Measurements from ENCODE around the gene SSTR3.

SSTR3 gene

GRCh38 chr22:37197451-37198257, 14.6 kb downstream of the SSTR3 start:
- FAIRE-seq, result peak; percentile 86

GRCh38 chr22:37196539-37197450, 15.5 kb downstream of the SSTR3 start:
- FAIRE-seq (no peak), DNase-seq (ENCODE audit: low spot score) (peak; percentile 41)

More at GRCh38 chr22:37197451-37198257, 14.6 kb downstream of the SSTR3 start:
- peak; percentile 90 for DNase-seq (ENCODE audit: low spot score)

DNA sequence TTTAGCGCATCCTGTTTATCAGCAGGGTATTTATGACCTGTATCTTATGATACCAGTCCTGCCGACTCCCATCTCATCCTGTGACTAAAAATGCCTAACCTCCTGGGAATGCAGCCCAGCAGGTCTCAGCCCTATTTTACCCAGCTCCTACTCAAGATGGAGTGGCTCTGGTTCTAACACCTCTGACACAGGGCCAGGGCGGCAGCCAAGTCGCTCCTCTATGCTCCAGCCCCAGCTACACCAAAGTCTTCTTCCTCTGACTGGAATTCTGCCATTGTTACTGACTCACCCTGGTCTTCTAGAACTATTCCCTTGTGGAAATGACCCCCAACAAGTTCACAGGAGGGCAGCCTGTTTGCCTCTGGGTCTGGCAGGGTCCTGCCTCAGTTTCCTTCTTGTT, 16.4 kb downstream of the SSTR3 start:
- no peak for FAIRE-seq
- DNase-seq (ENCODE audit: low spot score), result no peak

DNA sequence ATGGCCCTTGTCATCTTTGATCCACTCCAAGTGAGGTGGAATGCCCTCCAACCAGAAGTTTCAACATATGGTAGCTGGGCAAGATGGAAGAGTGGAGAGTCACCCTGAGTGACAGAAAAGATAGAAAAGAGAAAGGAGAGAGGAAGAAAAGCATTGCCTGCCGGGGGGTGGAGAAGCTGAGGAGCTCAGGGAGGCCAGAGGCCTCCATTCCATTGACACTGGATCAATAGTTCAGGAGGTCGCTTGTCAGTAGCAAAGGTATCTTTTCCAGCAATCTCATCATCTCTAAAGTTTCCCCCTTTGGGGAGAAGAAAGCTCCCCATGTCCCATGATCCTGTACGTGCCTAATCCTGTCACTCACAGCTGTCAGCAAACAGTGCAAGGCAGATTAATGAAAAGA, 17.5 kb downstream of the SSTR3 start:
- FAIRE-seq (no peak), DNase-seq (ENCODE audit: low spot score) (no peak)

DNA sequence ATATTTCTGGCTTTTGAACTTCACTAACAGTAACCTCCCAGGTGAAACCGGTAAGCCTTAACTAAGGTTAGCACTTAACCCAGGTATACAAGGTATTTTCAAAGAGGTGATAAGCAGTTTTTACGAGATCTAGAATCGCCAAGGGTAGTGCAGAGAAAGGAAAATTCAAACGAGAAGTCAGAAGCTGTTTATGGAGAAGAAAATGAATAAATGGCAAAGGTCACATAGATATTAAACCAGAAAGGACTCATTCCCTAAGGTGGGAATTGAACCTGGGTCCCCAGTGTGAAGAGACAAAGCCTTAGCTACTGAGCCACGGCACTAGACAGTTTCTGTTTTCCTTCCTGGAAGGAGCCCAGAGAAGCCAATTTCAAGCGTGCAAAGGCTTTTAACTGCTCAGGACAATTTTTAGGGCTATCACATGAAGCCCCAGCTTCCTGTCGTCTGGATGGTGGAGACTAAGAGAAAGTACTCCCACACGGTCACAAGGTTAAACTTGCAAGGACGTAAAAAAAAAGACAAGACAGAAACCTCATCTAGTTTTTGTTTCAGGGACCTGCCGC, 18.6 kb downstream of the SSTR3 start:
- DNase-seq (ENCODE audit: low spot score) (peak; percentile 39), FAIRE-seq (no peak)

DNA sequence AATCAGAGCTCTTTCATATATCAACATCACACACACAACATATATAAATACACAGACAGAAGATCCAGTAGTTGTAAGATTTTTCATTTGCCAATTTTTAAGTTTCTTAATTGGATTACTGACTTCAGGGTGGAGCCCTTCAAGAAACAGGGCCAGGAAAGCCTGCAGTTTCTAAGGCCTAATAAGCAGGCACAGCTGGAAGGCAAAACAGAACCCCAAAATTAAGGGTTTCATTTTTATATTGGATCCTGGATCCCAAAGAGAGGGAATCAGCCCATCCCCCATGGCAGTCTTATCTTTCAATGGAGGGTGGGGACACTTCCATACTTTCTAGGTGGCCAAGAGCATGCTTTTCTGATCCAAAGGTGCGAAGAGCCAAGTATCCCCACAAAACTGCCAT, 19.5 kb downstream of the SSTR3 start:
- no peak for FAIRE-seq
- no peak for DNase-seq (ENCODE audit: low spot score)

DNA sequence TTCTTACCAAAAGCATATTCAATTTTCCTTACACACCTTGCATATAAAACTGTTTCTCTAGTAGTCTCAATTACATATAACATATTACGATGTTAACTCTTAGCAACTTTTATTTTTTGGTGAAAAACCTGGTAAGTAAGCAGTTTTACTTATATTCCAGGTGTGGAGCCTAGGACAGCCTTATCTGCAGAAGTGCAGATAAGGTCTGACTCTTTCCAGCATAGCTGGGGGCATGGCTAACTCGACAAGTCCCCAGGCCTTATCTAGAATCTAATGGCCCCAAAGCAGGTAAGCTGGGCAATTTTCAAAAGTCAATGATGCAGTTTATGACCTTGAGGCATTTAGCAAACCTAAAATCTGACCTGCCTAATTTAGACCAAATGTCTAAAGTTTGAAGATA, 20.1 kb downstream of the SSTR3 start:
- no peak for FAIRE-seq

DNA sequence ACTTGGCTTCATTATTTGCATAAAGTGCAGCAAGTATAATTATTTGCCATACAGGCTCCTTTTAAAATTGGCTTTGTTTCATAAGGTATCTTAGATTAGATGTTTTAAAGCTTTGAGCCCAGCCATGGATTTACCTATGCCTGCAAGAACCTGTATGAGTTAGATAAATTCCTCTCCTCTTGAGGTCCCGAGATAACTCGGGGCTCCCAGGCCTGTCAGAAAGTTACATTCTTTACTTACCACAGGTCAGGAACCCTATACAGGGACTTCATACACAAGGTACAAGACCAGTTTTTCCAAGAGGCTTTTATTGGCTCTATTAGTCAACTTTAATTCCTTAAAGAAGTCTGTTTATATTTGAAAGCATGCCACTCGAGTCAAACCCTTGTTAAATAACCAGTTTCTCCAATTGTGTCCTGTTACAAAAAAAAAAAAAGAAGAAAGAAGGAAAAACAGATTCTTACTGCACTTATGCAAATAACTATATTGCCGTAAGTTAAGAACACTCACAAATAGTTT, 22.0 kb downstream of the SSTR3 start:
- FAIRE-seq (no peak), DNase-seq (ENCODE audit: low spot score) (no peak)

More for the DNA sequence above, 20.1 kb downstream of the SSTR3 start:
- no peak for DNase-seq (ENCODE audit: low spot score)

- no peak for FAIRE-seq
- DNase-seq (ENCODE audit: low spot score), result no peak
These were observed 23.3 kb downstream of the SSTR3 start for GRCh38 chr22:37188901-37189466.

GRCh38 chr22:37187891-37188761, 24.2 kb downstream of the SSTR3 start, which contains the start of gene C1QTNF6:
Gene C1QTNF6 (minus strand): TSS chr22:37188247. CDS start chr22:37188213, 34 bp downstream.
- DNase-seq (ENCODE audit: low spot score) (peak; percentile 75), FAIRE-seq (no peak)

GRCh38 chr22:37187552-37187890, 24.8 kb downstream of the SSTR3 start:
- peak; percentile 67 for FAIRE-seq

DNA sequence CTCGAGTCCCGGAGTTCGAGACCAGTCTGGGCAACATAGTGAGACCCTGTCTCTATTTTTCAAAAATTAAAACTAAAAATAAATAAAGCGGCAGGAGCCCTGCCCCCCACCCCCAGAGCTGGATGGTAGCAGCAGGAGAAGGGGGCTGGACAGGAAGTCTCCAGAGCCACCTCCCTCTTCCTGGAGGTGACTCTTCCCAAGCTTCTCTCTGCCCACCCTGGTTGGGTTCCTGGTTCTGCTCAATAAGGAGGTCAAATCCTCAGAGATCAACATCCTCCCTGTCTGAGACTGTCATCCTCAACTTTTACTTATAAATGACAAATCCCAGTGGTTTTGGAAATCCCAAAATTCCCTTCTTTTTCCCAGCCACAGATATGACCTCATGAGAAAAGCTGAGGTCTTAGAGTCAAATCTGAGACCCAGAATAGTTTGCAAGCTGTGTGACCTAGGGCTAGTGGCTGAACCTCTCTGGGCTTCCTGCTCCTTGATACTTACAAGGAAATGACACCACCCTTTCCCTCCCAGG, 25.2 kb downstream of the SSTR3 start:
- DNase-seq (ENCODE audit: low spot score), result peak; percentile 29
- FAIRE-seq, result no peak

More at GRCh38 chr22:37187552-37187890, 24.8 kb downstream of the SSTR3 start:
- DNase-seq (ENCODE audit: low spot score), result peak; percentile 60

- peak; percentile 36 for DNase-seq (ENCODE audit: low spot score)
- no peak for FAIRE-seq
These were observed 25.9 kb downstream of the SSTR3 start for GRCh38 chr22:37186228-37186996.

- FAIRE-seq, result no peak
- DNase-seq (ENCODE audit: low spot score), result no peak
These were observed 26.5 kb downstream of the SSTR3 start for GRCh38 chr22:37185646-37186227.

- DNase-seq (ENCODE audit: low spot score), result no peak
- FAIRE-seq, result no peak
These were observed 27.3 kb downstream of the SSTR3 start for GRCh38 chr22:37184816-37185541.

- no peak for DNase-seq (ENCODE audit: low spot score)
- no peak for FAIRE-seq
These were observed 27.9 kb downstream of the SSTR3 start for GRCh38 chr22:37184380-37184755.

- DNase-seq (ENCODE audit: low spot score) (no peak), FAIRE-seq (no peak)
These were observed 28.6 kb downstream of the SSTR3 start for GRCh38 chr22:37183432-37184379.

All from RCC 7860 (cell line).